Panc1 (cell line): ENCODE data around the gene SHROOM2. TPM values are rescaled to one million over a fixed set of nuclear protein-coding genes. Genes with fewer than 3 reads are reported as not detected.

Source experiments
- ATAC-seq: fragments of 200-7000 bp; cut with Tn5 transposase; 2 replicates; pipeline ENCODE4 v1.9.1; 2020; ENCODE audit warnings: mild to moderate bottlenecking, moderate library complexity
- Bru-seq: library from RNA; stranded (reverse); fragments of 400-500 nt; gene quantifications from one replicate; lab custom pipeline; 2021; lab: Mats Ljungman, UMichigan
- BruChase-seq, 2 experiments: library from RNA; stranded (reverse); fragments of 400-500 nt; gene quantifications; one replicate each; lab custom pipeline; 2021; lab: Mats Ljungman, UMichigan
- BruUV-seq: library from RNA; stranded (reverse); fragments of 400-500 nt; replicated peaks from 2 replicates; lab custom pipeline; 2021; lab: Mats Ljungman, UMichigan
- CTCF ChIA-PET: fragments of 300-600 bp; sonication (Branson Sonifier 250); formaldehyde crosslinking; loops from one replicate; lab custom pipeline; 2022; ENCODE audit warnings: antibody characterized with exemption; lab: Charles Lee
- POLR2A ChIA-PET: fragments of 300-600 bp; sonication (Branson Sonifier 250); formaldehyde crosslinking; loops from one replicate; lab custom pipeline; 2022; ENCODE audit warnings: antibody characterized with exemption; lab: Charles Lee
- DNase-seq: peaks from one replicate; pipeline ENCODE4 v3.0.0-alpha.2; 2010; ENCODE audit warnings: low read depth, low spot score
- H3K27ac ChIP-seq: 2 replicates; pipeline ENCODE4 v1.5.1; 2011; ENCODE audit warnings: mild to moderate bottlenecking, low read length, inconsistent platforms
- H3K27me3 ChIP-seq: fragments of 200-500 bp; sonication (Bioruptor generic); 2 replicates; pipeline ENCODE4 v1.6.0; 2014; ENCODE audit warnings: low read length, inconsistent platforms; ENCODE audit not compliant: control insufficient read depth, insufficient read depth
- H3K36me3 ChIP-seq: fragments of 200-500 bp; sonication (Bioruptor generic); 2 replicates; pipeline ENCODE4 v1.5.1; 2014; ENCODE audit warnings: inconsistent platforms, mild to moderate bottlenecking, low read length, moderate library complexity; ENCODE audit not compliant: control insufficient read depth, insufficient read depth
- H3K4me1 ChIP-seq: 2 replicates; pipeline ENCODE4 v1.5.1; 2011; ENCODE audit warnings: inconsistent platforms, mild to moderate bottlenecking, low read length, moderate library complexity; ENCODE audit not compliant: control insufficient read depth, insufficient read depth
- H3K4me3 ChIP-seq, 2 experiments: 2 replicates each; pipeline ENCODE4 v1.5.1; 2011 to 2012; ENCODE audit warnings: low read depth in 2 of 2, low read length in 2 of 2, mild to moderate bottlenecking in 2 of 2, inconsistent platforms in 1 of 2, moderate library complexity in 1 of 2
- H3K9me3 ChIP-seq: fragments of 200-500 bp; sonication (Bioruptor generic); 2 replicates; pipeline ENCODE4 v1.5.1; 2014; ENCODE audit warnings: low read depth, mild to moderate bottlenecking, inconsistent platforms, low read length, moderate library complexity; ENCODE audit not compliant: control insufficient read depth, insufficient read depth
- CTCF ChIP-seq: fragments of 450-650 bp; IDR thresholded peaks from 2 replicates; pipeline ENCODE4 v1.5.1; 2017; ENCODE audit warnings: mild to moderate bottlenecking
- POLR2AphosphoS5 ChIP-seq: IDR thresholded peaks from 2 replicates; pipeline ENCODE4 v1.6.1; 2012; ENCODE audit warnings: mild to moderate bottlenecking, low read depth, low read length, moderate library complexity
- SIN3A ChIP-seq: IDR thresholded peaks from 2 replicates; pipeline ENCODE4 v1.6.1; 2012; ENCODE audit warnings: low read depth, mild to moderate bottlenecking, low read length, moderate library complexity, borderline replicate concordance; ENCODE audit not compliant: insufficient read depth
- TCF7L2 ChIP-seq: IDR thresholded peaks from 2 replicates; pipeline ENCODE4 v1.6.1; 2011; ENCODE audit warnings: mild to moderate bottlenecking, low read depth, low read length, inconsistent platforms
- in situ Hi-C: cut with HindIII; loops from 2 replicates; pipeline ENCODE4 v1.10.0; 2016; ENCODE audit warnings: low sequenced_read_pairs, low pct_unique_long_range_greater_than_20kb
- intact Hi-C: fragments of 100-400 bp; cut with micrococcal nuclease; formaldehyde crosslinking; loops from one replicate; pipeline ENCODE4 v1.10.0; 2022; ENCODE audit not compliant: unreplicated experiment
- long read RNA-seq: library from polyadenylated mRNA; unstranded; transcript quantifications from one replicate; pipeline ENCODE4 v2.0.0, GENCODE V29; 2021; ENCODE audit not compliant: unreplicated experiment
- polyA plus RNA-seq: library from polyadenylated mRNA; unstranded; fragments of >200 nt; gene quantifications from one replicate; pipeline ENCODE4 v1.2.1, GENCODE V29; 2012; ENCODE audit warnings: missing spikeins; ENCODE audit not compliant: insufficient read length
- total RNA-seq: library from RNA; stranded (reverse); gene quantifications from one replicate; pipeline ENCODE4 v1.2.1, GENCODE V29; 2021; ENCODE audit not compliant: unreplicated experiment
- TF ChIP-seq, protein P1 (sequence below), 2 experiments: IDR thresholded peaks; 2 replicates each; pipeline ENCODE4 v1.6.1; 2011 to 2012; ENCODE audit warnings: low read depth in 2 of 2, control low read depth in 1 of 2, low read length in 1 of 2, mild to moderate bottlenecking in 1 of 2, moderate library complexity in 1 of 2; ENCODE audit not compliant: insufficient read depth in 1 of 2

Gene SHROOM2
- 0.72 TPM for total RNA-seq
- 0.19 TPM for polyA plus RNA-seq
- Bru-seq, nascent RNA, result percentile 24 among the genes with signal in this experiment
- percentile 18 among the genes with signal in this experiment for BruChase-seq, experiment 1, labeled RNA remaining after a 2-hour chase
- BruChase-seq, experiment 2, labeled RNA remaining after a 6-hour chase, result percentile 20 among the genes with signal in this experiment
- long read RNA-seq, partial matches to known transcripts, result 1 of 1 reads
- long read RNA-seq, other reads (novel, unspliced or antisense), result 0 of 1 reads

GRCh38 chrX:9785944-9786797, at the start of gene SHROOM2:
Gene SHROOM2 (plus strand): TSS chrX:9786429. CDS start chrX:9786546, 117 bp downstream.
- ATAC-seq (peak; percentile 60), DNase-seq (no peak)
- Histone ChIP-seq H3K9me3 (no peaks in the 10 kb centered on the region), H3K4me1 (no peaks in the 10 kb centered on the region), H3K36me3 (no peaks in the 10 kb centered on the region), H3K27me3 (no peaks in the 10 kb centered on the region; the same call in 1 of the 2 replicates), H3K27ac (no peak within 1 kb of the TSS), H3K4me3 (peak within 1 kb of the TSS in 1 of 2 experiments; percentile 21; a peak in 3 of 4 replicates)
- ChIA-PET POLR2A (interaction anchor here (0.7 kb wide), 1 partner anchor 480 kb away, joined by 3 read pairs; no protein-coding TSS in a partner anchor), CTCF (interaction anchor here (0.7 kb wide), 1 partner anchor 81 kb away, joined by 3 read pairs; no protein-coding TSS in a partner anchor)
- intact Hi-C loops (no loop called here), in situ Hi-C loops (no loop called here)
- TF ChIP-seq CTCF, result no peak
- TF ChIP-seq TCF7L2, result no peak
- TF ChIP-seq, protein P1, sequence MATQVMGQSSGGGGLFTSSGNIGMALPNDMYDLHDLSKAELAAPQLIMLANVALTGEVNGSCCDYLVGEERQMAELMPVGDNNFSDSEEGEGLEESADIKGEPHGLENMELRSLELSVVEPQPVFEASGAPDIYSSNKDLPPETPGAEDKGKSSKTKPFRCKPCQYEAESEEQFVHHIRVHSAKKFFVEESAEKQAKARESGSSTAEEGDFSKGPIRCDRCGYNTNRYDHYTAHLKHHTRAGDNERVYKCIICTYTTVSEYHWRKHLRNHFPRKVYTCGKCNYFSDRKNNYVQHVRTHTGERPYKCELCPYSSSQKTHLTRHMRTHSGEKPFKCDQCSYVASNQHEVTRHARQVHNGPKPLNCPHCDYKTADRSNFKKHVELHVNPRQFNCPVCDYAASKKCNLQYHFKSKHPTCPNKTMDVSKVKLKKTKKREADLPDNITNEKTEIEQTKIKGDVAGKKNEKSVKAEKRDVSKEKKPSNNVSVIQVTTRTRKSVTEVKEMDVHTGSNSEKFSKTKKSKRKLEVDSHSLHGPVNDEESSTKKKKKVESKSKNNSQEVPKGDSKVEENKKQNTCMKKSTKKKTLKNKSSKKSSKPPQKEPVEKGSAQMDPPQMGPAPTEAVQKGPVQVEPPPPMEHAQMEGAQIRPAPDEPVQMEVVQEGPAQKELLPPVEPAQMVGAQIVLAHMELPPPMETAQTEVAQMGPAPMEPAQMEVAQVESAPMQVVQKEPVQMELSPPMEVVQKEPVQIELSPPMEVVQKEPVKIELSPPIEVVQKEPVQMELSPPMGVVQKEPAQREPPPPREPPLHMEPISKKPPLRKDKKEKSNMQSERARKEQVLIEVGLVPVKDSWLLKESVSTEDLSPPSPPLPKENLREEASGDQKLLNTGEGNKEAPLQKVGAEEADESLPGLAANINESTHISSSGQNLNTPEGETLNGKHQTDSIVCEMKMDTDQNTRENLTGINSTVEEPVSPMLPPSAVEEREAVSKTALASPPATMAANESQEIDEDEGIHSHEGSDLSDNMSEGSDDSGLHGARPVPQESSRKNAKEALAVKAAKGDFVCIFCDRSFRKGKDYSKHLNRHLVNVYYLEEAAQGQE (IDR thresholded peaks at IDR 0.05; ENCODE audit: insufficient read depth in 1 of 2, low read depth in 2 of 2, low read length in 1 of 2), result no peak
- no peak for TF ChIP-seq SIN3A
- no peak for TF ChIP-seq POLR2AphosphoS5
- no TSS peak for BruUV-seq

GRCh38 chrX:9737363-9737762, 48.9 kb upstream of the SHROOM2 start:
- ChIA-PET POLR2A (no interaction called here), CTCF (no interaction called here)
- DNase-seq (no peak), ATAC-seq (no peak)
- in situ Hi-C loops (no loop called here), intact Hi-C loops (no loop called here)
- Histone ChIP-seq H3K4me3 (no peak overlapping the region), H3K36me3 (no peaks in the 10 kb centered on the region), H3K27me3 (no peaks in the 10 kb centered on the region), H3K27ac (no peak overlapping the region), H3K4me1 (no peaks in the 10 kb centered on the region), H3K9me3 (no peaks in the 10 kb centered on the region)
- BruUV-seq, result no TSS peak
- TF ChIP-seq POLR2AphosphoS5 (no peak), TCF7L2 (no peak), CTCF (no peak), SIN3A (no peak)
- TF ChIP-seq, protein P1 (IDR thresholded peaks at IDR 0.05; ENCODE audit: insufficient read depth in 1 of 2, low read depth in 2 of 2, low read length in 1 of 2), result no peak
